Stimulated activated naive CD8-positive, alpha-beta T cell treated with anti-CD3 and anti-CD28 coated beads, Interleukin-15, amount 100 ng/mL, for 72 hours (primary cell): Measurements from ENCODE around the gene GPSM1.

Experiments
- ATAC-seq: fragments of 150-1000 bp; cut with Tn5 transposase; 2 replicates; pipeline ENCODE4 v1.10.0; 2021; ENCODE audit warnings: mild to moderate bottlenecking, moderate library complexity
- DNase-seq, 2 donors: peaks; one replicate each; pipeline ENCODE4 v3.0.0; 2021 to 2022
- H3K27ac Mint-ChIP-seq, 2 donors: one replicate each; pipeline ENCODE4 v1.8.0; 2022; ENCODE audit warnings: mild to moderate bottlenecking in 2 of 2, mixed read lengths in 2 of 2, moderate library complexity in 2 of 2
- H3K27me3 Mint-ChIP-seq: one replicate; pipeline ENCODE4 v1.8.0; 2022; ENCODE audit warnings: mixed read lengths
- H3K4me1 Mint-ChIP-seq: one replicate; pipeline ENCODE4 v1.8.0; 2022; ENCODE audit warnings: mild to moderate bottlenecking, mixed read lengths
- H3K4me3 Mint-ChIP-seq, 2 donors: one replicate each; pipeline ENCODE4 v1.8.0; 2022; ENCODE audit warnings: mild to moderate bottlenecking in 2 of 2, mixed read lengths in 2 of 2, moderate library complexity in 1 of 2
- H3K9me3 Mint-ChIP-seq, 2 donors: one replicate each; pipeline ENCODE4 v1.8.0; 2022; ENCODE audit warnings: mixed read lengths in 2 of 2

Gene GPSM1

GRCh38 chr9:136383436-136383835 lies 56.1 kb downstream of the GPSM1 start:
- peaks cover 34% of the 10 kb centered on the region for H3K4me1 Mint-ChIP-seq
- H3K27me3 Mint-ChIP-seq: no peaks in the 10 kb centered on the region
- DNase-seq (no peak), ATAC-seq (no peak)
- H3K9me3 Mint-ChIP-seq: no peaks in the 10 kb centered on the region
- no peak overlapping the region for H3K4me3 Mint-ChIP-seq
- H3K27ac Mint-ChIP-seq: no peak overlapping the region

- H3K4me3 Mint-ChIP-seq: peak overlapping the region; percentile 14 to 58
- peak; percentile 95 for ATAC-seq
- H3K9me3 Mint-ChIP-seq: no peaks in the 10 kb centered on the region
- H3K27ac Mint-ChIP-seq: peak overlapping the region; percentile 27 to 80
- H3K4me1 Mint-ChIP-seq: peaks cover 34% of the 10 kb centered on the region
- no peaks in the 10 kb centered on the region for H3K27me3 Mint-ChIP-seq
- DNase-seq: peak; percentile 51 to 70
Measured at GRCh38 chr9:136385015-136385414, 57.7 kb downstream of the GPSM1 start.

- no peak for DNase-seq
- H3K4me3 Mint-ChIP-seq: peak overlapping the region in 1 of 2 donors; percentile 10
Measured at GRCh38 chr9:136386018-136386417, 58.7 kb downstream of the GPSM1 start.

GRCh38 chr9:136387217-136387616 lies 59.9 kb downstream of the GPSM1 start:
- no peak for ATAC-seq
- H3K27ac Mint-ChIP-seq: no peak overlapping the region
- no peaks in the 10 kb centered on the region for H3K27me3 Mint-ChIP-seq
- H3K9me3 Mint-ChIP-seq: no peaks in the 10 kb centered on the region
- no peak for DNase-seq
- no peak overlapping the region for H3K4me3 Mint-ChIP-seq
- H3K4me1 Mint-ChIP-seq: peaks cover 34% of the 10 kb centered on the region

More at GRCh38 chr9:136386018-136386417, 58.7 kb downstream of the GPSM1 start:
- Mint-ChIP-seq H3K27me3 (no peaks in the 10 kb centered on the region), H3K9me3 (no peaks in the 10 kb centered on the region), H3K27ac (peak overlapping the region; percentile 31 to 37), H3K4me1 (peaks cover 34% of the 10 kb centered on the region)
- ATAC-seq: no peak

- ATAC-seq (no peak), DNase-seq (no peak)
- no peaks in the 10 kb centered on the region for H3K27me3 Mint-ChIP-seq
- H3K27ac Mint-ChIP-seq: no peak overlapping the region
- H3K9me3 Mint-ChIP-seq: no peaks in the 10 kb centered on the region
- peaks cover 28% of the 10 kb centered on the region for H3K4me1 Mint-ChIP-seq
- no peak overlapping the region for H3K4me3 Mint-ChIP-seq
Measured at GRCh38 chr9:136389396-136389795, 62.1 kb downstream of the GPSM1 start.

GRCh38 chr9:136391737-136392537 lies 64.6 kb downstream of the GPSM1 start:
- Mint-ChIP-seq H3K4me1 (peaks cover 9% of the 10 kb centered on the region), H3K9me3 (no peaks in the 10 kb centered on the region), H3K27me3 (no peaks in the 10 kb centered on the region), H3K4me3 (no peak overlapping the region), H3K27ac (no peak overlapping the region)
- no peak for ATAC-seq
- DNase-seq: no peak

GRCh38 chr9:136392538-136393449 lies 65.5 kb downstream of the GPSM1 start:
- H3K9me3 Mint-ChIP-seq: no peaks in the 10 kb centered on the region
- DNase-seq (no peak), ATAC-seq (no peak)
- H3K27me3 Mint-ChIP-seq: no peaks in the 10 kb centered on the region
- H3K4me3 Mint-ChIP-seq: no peak overlapping the region
- peak overlapping the region in 1 of 2 donors; percentile 27 for H3K27ac Mint-ChIP-seq
- H3K4me1 Mint-ChIP-seq: peaks cover 7% of the 10 kb centered on the region

GRCh38 chr9:136393531-136393930 lies 66.2 kb downstream of the GPSM1 start:
- Mint-ChIP-seq H3K4me3 (no peak overlapping the region), H3K9me3 (no peaks in the 10 kb centered on the region), H3K4me1 (peaks cover 13% of the 10 kb centered on the region), H3K27ac (peak overlapping the region in 1 of 2 donors; percentile 27), H3K27me3 (no peaks in the 10 kb centered on the region)
- no peak for DNase-seq
- ATAC-seq: no peak

- ATAC-seq: no peak
- Mint-ChIP-seq H3K9me3 (no peaks in the 10 kb centered on the region), H3K27ac (peak overlapping the region in 1 of 2 donors; percentile 12), H3K4me3 (no peak overlapping the region), H3K4me1 (peaks cover 23% of the 10 kb centered on the region), H3K27me3 (no peaks in the 10 kb centered on the region)
- DNase-seq: no peak
Measured at GRCh38 chr9:136394312-136395019, 67.1 kb downstream of the GPSM1 start.

- Mint-ChIP-seq H3K27ac (no peak overlapping the region), H3K9me3 (no peaks in the 10 kb centered on the region), H3K27me3 (no peaks in the 10 kb centered on the region), H3K4me1 (peaks cover 23% of the 10 kb centered on the region), H3K4me3 (no peak overlapping the region)
- no peak for DNase-seq
- no peak for ATAC-seq
Measured at GRCh38 chr9:136395020-136395340, 67.6 kb downstream of the GPSM1 start.

GRCh38 chr9:136395345-136396218 lies 68.2 kb downstream of the GPSM1 start:
- DNase-seq: no peak
- peaks cover 26% of the 10 kb centered on the region for H3K4me1 Mint-ChIP-seq
- H3K27me3 Mint-ChIP-seq: no peaks in the 10 kb centered on the region
- H3K4me3 Mint-ChIP-seq: no peak overlapping the region
- ATAC-seq: no peak
- no peak overlapping the region for H3K27ac Mint-ChIP-seq
- H3K9me3 Mint-ChIP-seq: no peaks in the 10 kb centered on the region

GRCh38 chr9:136396219-136396515 lies 68.8 kb downstream of the GPSM1 start:
- H3K9me3 Mint-ChIP-seq: no peaks in the 10 kb centered on the region
- H3K27ac Mint-ChIP-seq: no peak overlapping the region
- H3K27me3 Mint-ChIP-seq: no peaks in the 10 kb centered on the region
- no peak for DNase-seq
- peaks cover 32% of the 10 kb centered on the region for H3K4me1 Mint-ChIP-seq
- H3K4me3 Mint-ChIP-seq: no peak overlapping the region
- ATAC-seq: no peak

- no peak for DNase-seq
- H3K27me3 Mint-ChIP-seq: no peaks in the 10 kb centered on the region
- peaks cover 47% of the 10 kb centered on the region for H3K4me1 Mint-ChIP-seq
- peak overlapping the region in 1 of 2 donors; percentile 15 for H3K4me3 Mint-ChIP-seq
- no peak for ATAC-seq
- H3K27ac Mint-ChIP-seq: no peak overlapping the region
- no peaks in the 10 kb centered on the region for H3K9me3 Mint-ChIP-seq
Measured at GRCh38 chr9:136397643-136398042, 70.3 kb downstream of the GPSM1 start.

- H3K27ac Mint-ChIP-seq: no peak overlapping the region
- H3K27me3 Mint-ChIP-seq: no peaks in the 10 kb centered on the region
- H3K9me3 Mint-ChIP-seq: no peaks in the 10 kb centered on the region
- DNase-seq (no peak), ATAC-seq (no peak)
- H3K4me1 Mint-ChIP-seq: peaks cover 51% of the 10 kb centered on the region
- peak overlapping the region; percentile 91 to 93 for H3K4me3 Mint-ChIP-seq
Measured at GRCh38 chr9:136398286-136398685, 70.9 kb downstream of the GPSM1 start.
